Activated T-helper 2 cell treated with anti-CD3 and anti-CD28 coated beads, Interferon-gamma antibody, Interleukin-2, Interleukin-4, amounts not matched to agents 10 μg/mL and 5 μg/mL and 100 μg/mL, durations not matched to agents 14 hours and 24 hours and 36 hours (primary cell): ENCODE results near the gene C19orf53. TPM values are rescaled to one million over a fixed set of nuclear protein-coding genes. Genes with fewer than 3 reads are reported as not detected.
"Not testable (repeated sequence)": the region's sequence is repeated elsewhere in the genome, so short reads cannot be mapped to it uniquely, and the experiment has no call there.

Source experiments
- DNase-seq: peaks from one replicate; pipeline ENCODE4 v3.0.0; 2021; ENCODE audit warnings: low spot score
- H3K27ac Mint-ChIP-seq: one replicate; pipeline ENCODE4 v1.8.0; 2021; ENCODE audit warnings: mixed read lengths
- H3K27me3 Mint-ChIP-seq: one replicate; pipeline ENCODE4 v1.8.0; 2021; ENCODE audit warnings: low read depth, mixed read lengths
- H3K36me3 Mint-ChIP-seq: one replicate; pipeline ENCODE4 v1.8.0; 2021; ENCODE audit warnings: low read depth, mixed read lengths
- H3K4me1 Mint-ChIP-seq: one replicate; pipeline ENCODE4 v1.8.0; 2021; ENCODE audit warnings: low read depth, mixed read lengths
- H3K4me3 Mint-ChIP-seq: one replicate; pipeline ENCODE4 v1.8.0; 2021; ENCODE audit warnings: low read depth, mild to moderate bottlenecking, moderate library complexity, mixed read lengths
- H3K9me3 Mint-ChIP-seq: one replicate; pipeline ENCODE4 v1.8.0; 2021; ENCODE audit warnings: mixed read lengths
- intact Hi-C: fragments of 100-400 bp; cut with micrococcal nuclease; formaldehyde crosslinking; loops from one replicate; pipeline ENCODE4 v1.15.1; 2023
- total RNA-seq: library from RNA; stranded (reverse); gene quantifications from 2 replicates; pipeline ENCODE4 v1.2.3, GENCODE V29; 2022

The C19orf53 gene
- total RNA-seq, 1 donor from 2014 or later, result 137 TPM

- H3K27me3 Mint-ChIP-seq, result no peaks in the 10 kb centered on the region
- no peak for DNase-seq
- H3K36me3 Mint-ChIP-seq, result no peaks in the 10 kb centered on the region
- intact Hi-C loops, result no loop called here
- H3K27ac Mint-ChIP-seq, result no peak overlapping the region
- peaks cover 13% of the 10 kb centered on the region for H3K4me1 Mint-ChIP-seq
- H3K9me3 Mint-ChIP-seq, result no peaks in the 10 kb centered on the region
- no peak overlapping the region for H3K4me3 Mint-ChIP-seq
These were observed 16.1 kb downstream of the C19orf53 start for GRCh38 chr19:13790354-13790753.

GRCh38 chr19:13793317-13793716 is 19.1 kb downstream of the C19orf53 start:
- intact Hi-C loops, H3K27me3 Mint-ChIP-seq, DNase-seq, H3K4me3 Mint-ChIP-seq, H3K36me3 Mint-ChIP-seq, H3K9me3 Mint-ChIP-seq, H3K27ac Mint-ChIP-seq: not testable (repeated sequence)
- peaks cover 18% of the 10 kb centered on the region for H3K4me1 Mint-ChIP-seq

GRCh38 chr19:13794398-13794756 is 20.1 kb downstream of the C19orf53 start:
- peak overlapping the region; percentile 97 for H3K4me3 Mint-ChIP-seq
- H3K27ac Mint-ChIP-seq, result peak overlapping the region; percentile 89
- intact Hi-C loops, result no loop called here
- H3K9me3 Mint-ChIP-seq, result no peaks in the 10 kb centered on the region
- no peak for DNase-seq
- no peaks in the 10 kb centered on the region for H3K36me3 Mint-ChIP-seq
- peaks cover 15% of the 10 kb centered on the region for H3K4me1 Mint-ChIP-seq
- H3K27me3 Mint-ChIP-seq, result no peaks in the 10 kb centered on the region

- Mint-ChIP-seq H3K9me3 (no peaks in the 10 kb centered on the region), H3K36me3 (no peaks in the 10 kb centered on the region), H3K27me3 (no peaks in the 10 kb centered on the region), H3K27ac (peak within 1 kb of the TSS; percentile 89), H3K4me3 (peak within 1 kb of the TSS; percentile 97), H3K4me1 (peaks cover 15% of the 10 kb centered on the region)
- intact Hi-C loops, result loop anchor here (1.0 kb wide), 2 partner anchors 21 to 38 kb away; partner anchors contain the start of gene C19orf53
- peak; percentile 95 for DNase-seq
These were observed 20.7 kb downstream of the C19orf53 start, which contains the start of gene ZSWIM4 for GRCh38 chr19:13794757-13795589. Gene ZSWIM4 (plus strand): TSS chr19:13795443. CDS start chr19:13795649, 206 bp downstream.

GRCh38 chr19:13795595-13796300 is 21.5 kb downstream of the C19orf53 start:
- Mint-ChIP-seq H3K27ac (peak overlapping the region; percentile 62), H3K9me3 (no peaks in the 10 kb centered on the region), H3K36me3 (peaks cover 2% of the 10 kb centered on the region), H3K27me3 (no peaks in the 10 kb centered on the region), H3K4me3 (peak overlapping the region; percentile 80), H3K4me1 (peaks cover 15% of the 10 kb centered on the region)
- no peak for DNase-seq
- intact Hi-C loops, result loop anchor here (1.0 kb wide), 2 partner anchors 21 to 38 kb away; partner anchors contain the start of gene C19orf53

GRCh38 chr19:13796301-13797057 is 22.2 kb downstream of the C19orf53 start:
- Mint-ChIP-seq H3K4me3 (peak overlapping the region; percentile 80), H3K9me3 (no peaks in the 10 kb centered on the region), H3K27me3 (no peaks in the 10 kb centered on the region), H3K4me1 (peaks cover 15% of the 10 kb centered on the region), H3K36me3 (peaks cover 8% of the 10 kb centered on the region), H3K27ac (peak overlapping the region; percentile 62)
- DNase-seq, result no peak
- intact Hi-C loops, result no loop called here

- intact Hi-C loops, result no loop called here
These were observed 22.8 kb downstream of the C19orf53 start for GRCh38 chr19:13797058-13797440.

GRCh38 chr19:13797870-13798269 is 23.6 kb downstream of the C19orf53 start:
- Mint-ChIP-seq H3K27me3 (no peaks in the 10 kb centered on the region), H3K36me3 (peaks cover 8% of the 10 kb centered on the region), H3K9me3 (no peaks in the 10 kb centered on the region), H3K27ac (no peak overlapping the region), H3K4me1 (peaks cover 15% of the 10 kb centered on the region), H3K4me3 (no peak overlapping the region)
- intact Hi-C loops, result no loop called here
- no peak for DNase-seq

More at GRCh38 chr19:13797058-13797440, 22.8 kb downstream of the C19orf53 start:
- H3K36me3 Mint-ChIP-seq, result peaks cover 8% of the 10 kb centered on the region
- DNase-seq, result no peak
- H3K27me3 Mint-ChIP-seq, result no peaks in the 10 kb centered on the region
- peaks cover 15% of the 10 kb centered on the region for H3K4me1 Mint-ChIP-seq
- H3K9me3 Mint-ChIP-seq, result no peaks in the 10 kb centered on the region
- H3K4me3 Mint-ChIP-seq, result peak overlapping the region; percentile 80
- no peak overlapping the region for H3K27ac Mint-ChIP-seq

- intact Hi-C loops, result no loop called here
- no peak for DNase-seq
- peaks cover 10% of the 10 kb centered on the region for H3K4me1 Mint-ChIP-seq
- no peak overlapping the region for H3K27ac Mint-ChIP-seq
- H3K27me3 Mint-ChIP-seq, result no peaks in the 10 kb centered on the region
- peaks cover 10% of the 10 kb centered on the region for H3K36me3 Mint-ChIP-seq
- H3K4me3 Mint-ChIP-seq, result no peak overlapping the region
- no peaks in the 10 kb centered on the region for H3K9me3 Mint-ChIP-seq
These were observed 25.4 kb downstream of the C19orf53 start for GRCh38 chr19:13799669-13800068.

GRCh38 chr19:13803038-13803437 is 28.8 kb downstream of the C19orf53 start:
- H3K4me1 Mint-ChIP-seq, result no peaks in the 10 kb centered on the region
- H3K27me3 Mint-ChIP-seq, result no peaks in the 10 kb centered on the region
- peaks cover 16% of the 10 kb centered on the region for H3K36me3 Mint-ChIP-seq
- intact Hi-C loops, result no loop called here
- no peak overlapping the region for H3K4me3 Mint-ChIP-seq
- H3K27ac Mint-ChIP-seq, result no peak overlapping the region
- no peak for DNase-seq
- H3K9me3 Mint-ChIP-seq, result no peaks in the 10 kb centered on the region

- no peak for DNase-seq
- Mint-ChIP-seq H3K27ac (no peak overlapping the region), H3K36me3 (peaks cover 16% of the 10 kb centered on the region), H3K27me3 (no peaks in the 10 kb centered on the region), H3K4me3 (no peak overlapping the region), H3K4me1 (no peaks in the 10 kb centered on the region), H3K9me3 (no peaks in the 10 kb centered on the region)
- intact Hi-C loops, result no loop called here
These were observed 30.8 kb downstream of the C19orf53 start for GRCh38 chr19:13804830-13805683.

- Mint-ChIP-seq H3K27me3 (no peaks in the 10 kb centered on the region), H3K4me1 (no peaks in the 10 kb centered on the region), H3K9me3 (no peaks in the 10 kb centered on the region), H3K36me3 (peaks cover 9% of the 10 kb centered on the region), H3K4me3 (no peak overlapping the region), H3K27ac (no peak overlapping the region)
- intact Hi-C loops, result no loop called here
- DNase-seq, result no peak
These were observed 32.5 kb downstream of the C19orf53 start for GRCh38 chr19:13806728-13807127.
